Fibroblast of the aortic adventitia (primary cell): ENCODE data around the gene WWC1. TPM values are rescaled to one million over a fixed set of nuclear protein-coding genes. Genes with fewer than 3 reads are reported as not detected.
"Not testable (repeated sequence)": the region's sequence is repeated elsewhere in the genome, so short reads cannot be mapped to it uniquely, and the experiment has no call there.

Experiments used
- DNase-seq: peaks from one replicate; pipeline ENCODE4 v3.0.0-alpha.2; 2010; ENCODE audit warnings: low read depth
- H3K4me3 ChIP-seq: 2 replicates; pipeline ENCODE4 v1.5.1; 2011; ENCODE audit warnings: low read depth, mild to moderate bottlenecking, control low read depth, low read length, moderate library complexity
- total RNA-seq: library from RNA; depleted of rRNA; stranded (reverse); fragments of >200 nt; gene quantifications from 2 replicates; pipeline ENCODE4 v1.2.3, GENCODE V29; 2012; ENCODE audit warnings: low replicate concordance
- TF ChIP-seq, protein P1 (sequence below): IDR thresholded peaks from 2 replicates; pipeline ENCODE4 v1.5.1; 2011; ENCODE audit warnings: mild to moderate bottlenecking, low read length, control low read depth, inconsistent platforms; ENCODE audit not compliant: insufficient read depth

Gene WWC1
- total RNA-seq, 1 donor: 0.45 TPM

DNA sequence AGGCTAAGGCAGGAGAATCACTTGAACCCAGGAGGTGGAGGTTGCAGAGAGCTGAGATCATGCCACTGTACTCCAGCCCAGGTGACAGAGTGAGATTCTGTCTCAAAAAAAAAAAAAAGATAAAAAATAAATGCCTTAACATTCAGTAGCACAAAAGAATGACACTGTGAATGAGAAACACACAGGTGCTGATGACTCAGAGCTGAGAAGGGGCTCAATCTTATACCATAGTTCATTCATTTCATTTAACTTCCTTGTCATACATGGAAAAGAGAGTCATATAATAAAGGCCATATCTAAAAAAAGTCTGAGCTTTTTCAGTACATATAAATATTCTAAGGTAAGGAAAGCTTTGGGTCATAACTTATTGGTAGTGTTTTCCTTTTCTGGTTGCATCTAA lies 40.6 kb downstream of the WWC1 start:
- DNase-seq: no peak
- H3K4me3 ChIP-seq: no peak overlapping the region
- TF ChIP-seq, protein P1, sequence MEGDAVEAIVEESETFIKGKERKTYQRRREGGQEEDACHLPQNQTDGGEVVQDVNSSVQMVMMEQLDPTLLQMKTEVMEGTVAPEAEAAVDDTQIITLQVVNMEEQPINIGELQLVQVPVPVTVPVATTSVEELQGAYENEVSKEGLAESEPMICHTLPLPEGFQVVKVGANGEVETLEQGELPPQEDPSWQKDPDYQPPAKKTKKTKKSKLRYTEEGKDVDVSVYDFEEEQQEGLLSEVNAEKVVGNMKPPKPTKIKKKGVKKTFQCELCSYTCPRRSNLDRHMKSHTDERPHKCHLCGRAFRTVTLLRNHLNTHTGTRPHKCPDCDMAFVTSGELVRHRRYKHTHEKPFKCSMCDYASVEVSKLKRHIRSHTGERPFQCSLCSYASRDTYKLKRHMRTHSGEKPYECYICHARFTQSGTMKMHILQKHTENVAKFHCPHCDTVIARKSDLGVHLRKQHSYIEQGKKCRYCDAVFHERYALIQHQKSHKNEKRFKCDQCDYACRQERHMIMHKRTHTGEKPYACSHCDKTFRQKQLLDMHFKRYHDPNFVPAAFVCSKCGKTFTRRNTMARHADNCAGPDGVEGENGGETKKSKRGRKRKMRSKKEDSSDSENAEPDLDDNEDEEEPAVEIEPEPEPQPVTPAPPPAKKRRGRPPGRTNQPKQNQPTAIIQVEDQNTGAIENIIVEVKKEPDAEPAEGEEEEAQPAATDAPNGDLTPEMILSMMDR: no peak

DNA sequence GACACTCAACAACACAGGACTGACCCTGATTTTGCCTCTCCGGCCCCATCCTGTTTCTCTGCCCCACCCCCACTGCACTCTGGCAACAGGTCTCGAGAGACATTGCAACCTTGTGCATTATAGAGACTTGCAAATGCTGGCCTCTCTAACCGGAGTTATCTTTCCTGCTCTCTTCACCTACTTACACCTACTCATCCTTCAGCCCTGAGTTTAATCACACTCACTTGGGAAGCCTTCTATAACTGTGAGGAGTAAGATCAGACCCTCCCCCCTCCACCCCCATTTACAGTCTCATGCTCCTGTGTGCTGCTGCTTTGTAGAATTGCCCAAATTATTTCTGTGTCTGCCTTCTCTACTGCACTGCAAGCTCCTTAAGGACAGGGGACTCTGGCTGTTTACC lies 42.8 kb downstream of the WWC1 start:
- TF ChIP-seq, protein P1: no peak
- H3K4me3 ChIP-seq: no peak overlapping the region

DNA sequence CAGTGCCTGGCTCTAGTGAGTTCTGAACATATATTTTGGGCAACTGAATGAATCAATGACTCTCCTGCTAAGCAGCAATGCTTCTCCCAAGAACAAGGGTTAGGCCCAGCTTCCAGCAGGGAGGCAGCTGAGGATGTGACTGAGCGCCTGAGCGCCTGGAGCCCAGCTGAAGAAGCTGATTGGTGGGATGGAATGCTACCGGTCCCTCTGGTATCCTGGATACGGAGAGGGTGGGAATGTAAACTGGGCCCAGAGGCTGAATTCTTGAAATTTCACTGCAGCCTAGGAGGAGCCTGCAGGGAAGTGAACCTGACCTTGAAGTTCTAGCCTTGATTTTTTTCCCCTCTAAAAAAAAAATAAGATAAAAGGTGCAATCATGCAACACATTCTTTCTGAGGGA lies 43.2 kb downstream of the WWC1 start:
- no peak overlapping the region for H3K4me3 ChIP-seq
- TF ChIP-seq, protein P1: no peak
- DNase-seq: peak; percentile 74

More for the DNA sequence above, 42.8 kb downstream of the WWC1 start:
- no peak for DNase-seq

DNA sequence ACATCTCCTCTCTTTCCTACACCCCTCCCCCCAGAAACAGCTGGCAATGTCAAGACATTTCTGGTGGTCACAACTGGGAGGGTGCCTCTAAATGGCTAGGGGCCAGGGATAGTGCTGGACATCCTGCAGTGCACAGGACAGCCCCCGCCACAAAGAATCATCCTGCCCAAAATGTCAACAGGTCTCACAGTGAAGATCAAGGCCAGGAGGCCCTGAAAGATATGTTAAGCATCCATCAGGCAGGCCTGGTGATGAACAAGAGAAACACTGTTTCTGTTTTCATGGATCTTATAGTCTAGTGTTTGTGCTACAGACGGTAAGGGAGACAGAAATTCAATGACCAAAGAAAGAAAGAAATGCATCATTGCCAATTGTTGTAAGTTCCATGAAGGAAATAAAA lies 45.9 kb downstream of the WWC1 start:
- TF ChIP-seq, protein P1: no peak
- no peak for DNase-seq
- no peak overlapping the region for H3K4me3 ChIP-seq

DNA sequence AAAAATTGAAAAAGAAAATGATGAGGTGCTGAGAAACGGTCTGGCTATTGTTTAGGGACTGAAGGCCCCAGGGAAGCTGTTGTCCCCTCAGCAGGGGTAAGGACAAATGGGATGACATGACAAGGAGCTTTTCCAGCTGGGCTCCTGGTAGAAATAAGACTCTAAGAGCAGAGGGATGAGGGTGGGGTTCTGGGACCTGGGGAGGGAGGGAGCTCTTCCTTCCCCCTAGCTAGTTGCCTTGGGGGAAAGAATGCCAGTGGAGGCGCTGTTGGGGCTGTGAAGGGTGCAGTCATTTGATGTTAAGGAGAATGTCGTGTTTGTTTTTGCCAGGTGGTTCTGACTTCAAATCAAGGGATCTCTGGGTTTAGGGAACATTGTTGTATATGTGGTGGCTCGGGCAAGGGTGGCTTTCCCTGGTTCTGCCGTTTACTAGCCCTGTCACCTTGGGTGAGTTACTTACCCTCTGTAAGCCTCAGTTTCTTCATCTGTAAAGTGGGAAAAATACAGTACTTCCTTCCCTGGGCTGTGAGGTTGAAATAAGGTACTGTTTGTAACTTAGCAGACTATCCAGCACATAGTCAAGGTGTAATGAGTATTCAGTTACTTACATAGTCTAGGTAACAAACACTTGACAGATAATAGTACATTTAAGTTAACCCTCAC lies 47.8 kb downstream of the WWC1 start:
- TF ChIP-seq, protein P1: no peak
- DNase-seq: no peak
- H3K4me3 ChIP-seq: no peak overlapping the region

DNA sequence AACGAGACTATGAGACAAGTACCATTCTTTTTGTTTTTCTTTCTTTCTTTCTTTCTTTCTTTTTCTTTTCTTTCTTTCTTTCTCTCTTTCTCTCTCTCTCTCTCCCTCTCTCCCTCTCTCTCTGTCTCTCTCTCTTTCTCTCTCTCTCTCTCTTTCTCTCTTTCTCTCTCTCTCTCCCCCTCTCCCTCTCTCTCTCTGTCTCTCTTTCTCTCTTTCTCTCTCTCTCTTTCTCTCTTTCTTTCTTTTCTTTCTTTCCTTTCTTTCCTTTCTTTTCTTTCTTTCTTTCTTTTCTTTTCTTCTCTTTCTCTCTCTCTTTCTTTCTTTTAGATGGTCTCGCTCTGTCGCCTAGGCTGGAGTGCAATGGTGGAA lies 48.3 kb downstream of the WWC1 start:
- not testable (repeated sequence) for DNase-seq, H3K4me3 ChIP-seq

DNA sequence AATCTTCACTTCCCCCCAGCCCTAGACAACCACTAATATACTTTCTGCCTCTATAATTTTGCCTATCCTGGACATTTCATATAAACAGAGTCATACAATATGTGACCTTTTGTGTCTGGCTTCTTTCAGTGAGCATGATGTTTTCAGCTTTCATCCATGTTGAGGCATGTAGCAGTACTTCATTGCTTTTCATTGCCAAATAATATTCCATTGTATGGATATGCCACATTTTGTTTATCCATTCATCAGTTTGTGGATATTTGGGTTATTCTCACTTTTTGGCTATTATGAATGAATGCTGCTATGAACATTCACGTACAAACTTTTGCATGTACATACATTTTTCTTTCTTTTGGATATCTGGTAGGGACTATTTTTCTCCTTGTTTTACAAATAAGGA lies 49.0 kb downstream of the WWC1 start:
- TF ChIP-seq, protein P1: no peak
- DNase-seq: no peak
- no peak overlapping the region for H3K4me3 ChIP-seq
